Activated gamma-delta T cell (primary cell): ENCODE measurements around the gene NEURL4.

Experiments used
- DNase-seq: peaks from one replicate; lab custom pipeline; 2025; lab: John Stamatoyannopoulos, UW

Gene NEURL4

GRCh38 chr17:7323731-7324437 is 5.3 kb downstream of the NEURL4 start:
- peak; percentile 40 for DNase-seq

GRCh38 chr17:7322520-7323194 is 6.5 kb downstream of the NEURL4 start:
- no peak for DNase-seq

GRCh38 chr17:7321466-7321865 is 7.7 kb downstream of the NEURL4 start:
- DNase-seq: no peak

GRCh38 chr17:7318121-7318860 is 10.8 kb downstream of the NEURL4 start:
- DNase-seq: no peak

GRCh38 chr17:7317161-7317803 is 11.9 kb downstream of the NEURL4 start:
- DNase-seq: no peak

- DNase-seq: no peak
Observed at GRCh38 chr17:7315570-7316235, 13.4 kb downstream of the NEURL4 start.

- peak; percentile 93 for DNase-seq
Observed at GRCh38 chr17:7314719-7315569, 14.2 kb downstream of the NEURL4 start, which contains the start of gene GPS2. Gene GPS2, minus strand, starts transcription at chr17:7315360. Its CDS starts 308 bp downstream, at chr17:7315052.

GRCh38 chr17:7313890-7314718 is 15.0 kb downstream of the NEURL4 start:
- DNase-seq: no peak

- no peak for DNase-seq
Observed at GRCh38 chr17:7313088-7313889, 15.8 kb downstream of the NEURL4 start.

- no peak for DNase-seq
Observed at GRCh38 chr17:7312432-7313087, 16.6 kb downstream of the NEURL4 start.

- DNase-seq: no peak
Observed at GRCh38 chr17:7311110-7311705, 17.9 kb downstream of the NEURL4 start.

GRCh38 chr17:7309628-7310027 is 19.5 kb downstream of the NEURL4 start:
- no peak for DNase-seq

GRCh38 chr17:7308625-7309433 is 20.3 kb downstream of the NEURL4 start:
- no peak for DNase-seq

GRCh38 chr17:7307686-7308624 is 21.2 kb downstream of the NEURL4 start:
- DNase-seq: peak; percentile 60

GRCh38 chr17:7306911-7307685 is 22.0 kb downstream of the NEURL4 start, which contains the start of gene EIF5A:
Gene EIF5A, plus strand, starts transcription at chr17:7307628. Its CDS starts 2,008 bp downstream, at chr17:7309636.
- DNase-seq: peak; percentile 98
